Measurements from ENCODE around the gene DLGAP3. TPM values are rescaled to one million over a fixed set of nuclear protein-coding genes. Genes with fewer than 3 reads are reported as not detected.

DLGAP3 gene
- polyA plus RNA-seq, 1 donor, result 1.9 TPM

GRCh38 chr1:34867415-34867814 lies 62.0 kb downstream of the DLGAP3 start:
- no peak for DNase-seq

- no peak for DNase-seq
Observed at GRCh38 chr1:34866762-34867109, 62.7 kb downstream of the DLGAP3 start.

GRCh38 chr1:34865981-34866761 lies 63.3 kb downstream of the DLGAP3 start:
- DNase-seq, result peak; percentile 74

DNA sequence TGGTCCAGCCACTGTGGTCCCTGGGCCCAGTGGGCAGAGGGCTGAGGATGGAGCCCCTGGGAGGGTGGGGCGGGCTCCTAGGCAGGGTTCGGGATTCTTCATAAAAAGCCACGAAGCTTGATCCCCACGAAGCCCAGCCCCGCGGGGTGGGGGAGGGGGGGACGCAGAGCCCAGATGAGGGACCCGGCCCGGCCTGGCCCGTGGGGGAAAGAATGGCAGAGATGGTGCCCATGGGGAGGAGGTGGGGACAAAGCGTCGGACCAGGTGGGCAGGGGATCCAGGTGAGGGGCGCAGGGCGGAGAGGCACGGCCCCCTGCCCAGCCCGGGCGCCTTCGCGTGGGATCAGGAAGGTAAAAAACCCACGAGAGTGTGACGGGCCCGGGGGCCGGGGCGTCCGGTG lies 63.9 kb downstream of the DLGAP3 start:
- no peak for DNase-seq

GRCh38 chr1:34864759-34865158 lies 64.7 kb downstream of the DLGAP3 start:
- DNase-seq, result no peak

DNA sequence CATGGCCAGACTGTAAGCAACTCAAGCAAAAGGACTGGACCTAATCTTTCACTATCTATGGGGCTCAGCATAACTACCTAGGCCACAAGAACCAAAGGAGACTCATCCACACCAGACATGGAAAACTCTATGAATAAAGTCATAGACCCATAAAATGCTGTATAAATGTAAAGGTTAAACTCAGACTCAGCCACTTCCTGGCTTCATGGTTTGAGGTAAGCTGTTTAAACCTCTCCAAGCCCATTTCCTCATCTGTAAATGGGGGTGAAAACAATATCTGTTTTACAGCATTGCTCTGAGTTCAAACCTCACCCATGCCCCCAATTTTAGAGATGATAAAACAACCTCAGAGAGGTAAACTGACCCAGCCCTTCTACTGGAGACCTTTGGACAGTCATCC lies 65.9 kb downstream of the DLGAP3 start:
- no peak for DNase-seq

DNA sequence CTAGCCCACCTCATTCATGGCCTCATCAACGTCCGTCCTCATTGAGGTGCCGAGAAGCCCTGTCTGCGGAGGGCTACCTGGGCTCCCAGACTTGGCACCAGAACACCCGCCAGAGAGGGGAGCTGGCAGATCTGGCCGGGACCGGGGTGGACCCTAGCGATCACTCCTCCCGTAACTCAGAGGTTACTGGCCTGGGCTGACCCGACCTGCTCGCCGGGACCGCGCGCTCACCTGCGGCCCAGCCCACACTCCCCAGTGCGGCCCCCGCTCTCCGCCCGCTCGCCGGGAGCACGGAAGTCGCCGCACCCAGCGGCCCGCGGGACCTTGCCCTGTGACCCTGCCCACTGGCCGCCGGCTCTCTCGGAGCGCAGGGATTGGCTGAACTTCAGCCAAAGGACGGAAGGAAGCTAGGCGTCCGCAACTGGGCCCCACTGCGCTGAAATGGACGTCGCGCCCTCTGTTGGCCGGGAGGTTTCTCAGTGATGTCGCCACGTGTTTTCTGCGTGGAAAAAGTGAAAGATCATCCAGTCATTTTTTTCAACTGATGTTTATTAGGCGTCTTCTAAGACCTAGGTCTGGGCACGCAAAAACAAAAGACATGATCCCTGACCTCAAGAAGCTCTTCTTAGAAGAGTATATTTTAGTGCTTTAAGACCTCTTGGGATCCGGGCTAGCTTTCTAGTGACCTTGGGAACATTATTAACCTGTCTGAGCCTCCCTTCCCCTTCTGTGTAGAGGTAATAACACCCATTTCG lies 69.8 kb downstream of the DLGAP3 start, which contains the start of gene SMIM12:
SMIM12 (minus strand) TSS at position 304 of the 755 bp plus-strand sequence. CDS start 3,772 bp downstream, outside the sequence.
- peak; percentile 87 for DNase-seq

DNA sequence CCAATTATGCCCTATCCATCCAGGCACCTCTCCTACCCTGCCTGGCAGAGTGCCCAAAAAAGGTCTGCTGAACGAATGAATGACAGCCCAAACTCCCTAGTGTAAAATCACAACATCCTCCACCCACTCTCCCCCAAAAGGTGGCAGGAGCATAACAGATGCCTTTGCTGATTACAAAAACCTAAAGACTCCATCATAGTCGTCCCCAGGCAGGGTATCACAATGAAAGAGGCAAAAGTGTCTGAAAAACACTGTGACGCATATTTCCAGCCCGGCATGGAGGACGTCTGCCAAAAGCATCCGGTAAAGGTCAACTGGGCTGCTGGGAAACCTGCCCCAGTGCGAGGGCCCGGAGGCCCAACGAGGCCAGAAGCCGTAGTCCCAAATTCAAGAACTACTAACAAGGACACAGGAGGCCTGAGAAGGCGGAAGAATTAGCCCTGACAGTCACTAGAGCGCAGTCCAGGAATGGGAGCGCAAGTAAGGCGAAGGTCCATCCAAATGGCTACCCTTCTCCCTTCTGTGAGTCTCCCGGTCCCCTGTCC lies 70.5 kb downstream of the DLGAP3 start:
- DNase-seq, result no peak

DNA sequence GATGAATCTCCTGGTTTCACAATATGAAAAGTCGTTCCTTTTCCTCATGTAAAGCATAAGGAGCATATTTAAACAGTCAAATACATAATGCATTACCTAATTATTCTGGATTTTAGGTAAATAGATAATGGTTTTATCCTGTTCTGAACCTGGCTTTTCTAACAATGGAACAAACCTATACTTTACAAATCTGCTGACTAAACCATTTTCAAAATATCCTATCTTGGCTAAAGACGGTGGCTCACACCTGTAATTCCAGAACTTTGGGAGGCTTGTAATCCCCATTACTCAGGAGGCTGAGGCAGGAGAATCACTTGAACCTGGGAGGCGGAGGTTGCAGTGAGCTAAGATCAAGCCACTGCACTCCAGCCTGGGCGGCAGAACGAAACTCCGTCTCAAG lies 72.8 kb downstream of the DLGAP3 start:
- no peak for DNase-seq

- peak; percentile 87 for DNase-seq
Observed at GRCh38 chr1:34852677-34853217, 76.7 kb downstream of the DLGAP3 start.

DNA sequence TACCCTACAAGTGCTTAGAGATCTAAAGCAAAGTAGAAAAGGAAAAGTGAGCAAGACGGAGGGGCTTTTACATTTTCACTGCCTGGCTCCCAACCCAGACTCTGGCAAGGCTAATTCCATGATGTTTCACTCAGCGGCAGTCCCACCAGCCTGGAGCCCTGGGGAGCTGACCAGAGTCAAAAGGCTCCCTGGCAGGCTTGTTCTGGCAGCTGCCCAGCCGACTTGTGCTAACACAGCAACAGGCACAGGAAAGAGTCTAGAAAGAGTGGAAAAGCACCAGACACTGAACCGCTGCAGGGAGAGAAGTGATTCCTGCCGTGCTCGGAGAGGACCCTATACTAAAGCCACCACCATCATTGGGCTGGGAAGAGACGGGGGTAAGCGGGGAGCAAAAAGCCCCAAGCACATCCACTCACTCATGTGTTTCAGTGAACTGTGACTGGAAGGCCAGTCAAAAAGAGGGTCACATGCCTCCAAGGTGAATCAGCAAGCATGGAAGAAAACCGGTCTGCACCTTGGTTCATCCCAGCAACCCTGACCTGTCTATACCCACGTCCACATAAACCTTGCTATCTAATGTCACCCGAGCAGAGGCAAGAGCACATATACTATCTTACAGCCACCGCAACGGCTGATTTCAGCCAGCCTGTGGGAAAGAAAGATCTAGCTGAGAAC lies 77.9 kb downstream of the DLGAP3 start:
- DNase-seq, result no peak

GRCh38 chr1:34850382-34850781 lies 79.1 kb downstream of the DLGAP3 start:
- DNase-seq, result no peak

- DNase-seq, result no peak
Observed at GRCh38 chr1:34847094-34847493, 82.4 kb downstream of the DLGAP3 start.

GRCh38 chr1:34846265-34846664 lies 83.2 kb downstream of the DLGAP3 start:
- DNase-seq, result no peak

DNA sequence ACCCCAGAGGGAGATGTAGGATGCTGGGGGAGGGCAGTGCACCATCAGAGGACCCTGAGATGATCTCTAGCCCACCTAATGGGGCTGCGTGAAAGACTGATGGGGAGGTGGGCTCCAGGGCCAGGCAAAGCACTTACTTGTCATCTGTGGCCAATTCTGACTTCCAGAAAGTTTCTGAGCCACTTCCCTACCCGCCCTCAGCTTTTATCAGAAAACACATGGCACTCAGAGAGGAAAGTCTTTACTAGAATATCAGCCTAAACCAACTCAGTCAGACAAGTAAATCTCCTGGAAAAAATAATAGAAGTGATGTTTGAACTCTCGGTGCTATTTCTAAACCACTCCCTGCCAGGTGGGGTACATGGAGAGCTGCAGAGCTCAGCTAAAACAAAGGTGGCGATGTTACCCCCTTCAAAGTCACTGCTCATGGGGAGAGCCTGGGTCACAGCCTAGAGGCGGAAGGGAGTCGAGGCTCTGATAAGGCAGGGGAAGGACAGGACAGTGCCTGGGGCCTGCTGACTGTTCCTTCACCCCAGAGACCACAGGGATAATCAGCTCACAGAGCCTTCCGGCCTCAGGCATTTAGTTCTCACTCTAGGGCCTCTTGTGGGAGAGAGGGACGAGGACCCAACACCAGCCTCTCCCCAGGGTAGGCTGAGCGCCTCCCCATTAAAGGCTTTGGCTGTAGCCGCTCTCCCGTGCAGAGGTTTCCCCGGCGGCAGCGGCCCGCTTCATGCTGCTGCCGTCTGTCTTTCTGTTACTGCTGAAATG lies 84.1 kb downstream of the DLGAP3 start:
- no peak for DNase-seq

DNA sequence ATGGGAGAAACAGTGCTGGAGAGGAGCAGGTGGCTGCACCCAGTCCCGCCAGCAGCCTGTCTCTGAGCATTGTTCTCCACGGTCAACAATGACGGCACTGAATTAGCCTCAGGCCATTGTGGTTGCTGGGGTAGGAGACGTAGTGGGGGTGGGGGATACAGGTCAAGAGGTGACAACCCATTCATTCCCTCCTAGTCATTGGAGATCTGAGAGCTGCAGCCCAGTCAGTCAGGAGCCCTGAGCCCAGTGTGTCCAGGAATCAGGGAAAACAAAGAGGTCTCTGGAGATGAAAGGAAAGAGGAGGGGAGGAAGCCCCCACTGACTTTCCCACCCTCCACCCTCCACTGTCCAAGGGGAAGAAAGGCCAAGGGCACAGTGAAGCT lies 85.2 kb downstream of the DLGAP3 start:
- DNase-seq, result no peak

DNA sequence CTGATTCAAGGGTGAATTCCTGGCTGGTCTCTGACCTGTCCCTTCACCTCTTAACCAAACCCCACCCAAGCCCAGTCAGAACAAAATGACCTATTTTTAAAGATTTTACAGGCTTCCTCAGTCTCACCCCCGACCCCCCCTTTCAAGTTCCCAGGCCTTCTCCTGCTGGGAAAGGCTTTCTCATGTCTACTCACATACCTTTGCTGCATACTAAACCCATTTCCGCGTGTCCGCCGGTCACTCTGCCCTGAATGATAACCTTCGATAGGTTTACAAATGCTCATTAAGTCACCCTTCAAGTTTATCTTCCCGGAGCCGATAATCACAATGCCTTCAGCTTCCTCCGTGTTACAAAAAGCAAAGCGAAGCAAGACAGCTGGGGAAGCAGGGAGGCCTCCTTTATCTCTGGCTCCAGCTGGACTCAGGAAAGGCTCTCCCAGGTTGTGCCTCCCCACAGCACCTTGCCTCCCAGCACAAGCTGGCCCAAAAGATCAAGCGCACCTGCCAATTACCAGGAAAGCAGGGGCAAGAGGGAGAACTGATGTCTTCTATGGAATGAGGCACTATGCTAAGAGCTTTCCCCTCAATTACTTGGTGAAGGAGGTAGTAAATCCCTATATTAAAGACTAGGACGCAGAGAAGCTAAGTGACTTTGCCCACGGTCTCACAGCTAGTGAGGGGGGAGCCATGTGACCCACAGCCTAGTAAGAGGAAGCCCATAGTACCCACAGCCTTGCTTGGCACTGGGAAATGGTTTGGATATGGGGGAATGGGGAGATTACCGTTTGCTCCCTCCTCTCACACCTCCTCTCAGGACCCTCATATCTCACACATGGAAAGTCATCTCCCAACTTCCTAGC lies 85.8 kb downstream of the DLGAP3 start:
- DNase-seq, result no peak

DNA sequence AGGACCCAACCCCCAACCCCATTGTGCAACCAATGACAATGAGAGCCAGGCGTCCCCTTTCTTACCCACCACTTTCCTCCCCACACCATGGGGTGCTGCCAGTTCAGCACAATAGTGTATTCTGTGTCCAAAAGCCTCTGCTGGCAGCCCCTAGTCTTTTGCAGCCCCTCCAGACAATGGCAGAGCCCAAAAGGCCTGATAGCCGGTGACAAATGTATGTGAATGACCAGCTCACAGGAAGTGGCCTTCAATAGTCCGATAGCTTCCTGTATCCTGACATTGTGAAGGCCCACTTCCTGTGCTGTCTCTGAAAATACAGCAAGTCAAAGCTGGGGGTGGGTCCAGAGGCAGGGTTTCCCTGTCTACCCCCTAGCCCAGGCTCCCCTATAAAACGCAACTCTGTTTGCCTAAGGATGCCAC lies 86.5 kb downstream of the DLGAP3 start:
- DNase-seq, result no peak

- no peak for DNase-seq
Observed at GRCh38 chr1:34842073-34842472, 87.4 kb downstream of the DLGAP3 start.

DNA sequence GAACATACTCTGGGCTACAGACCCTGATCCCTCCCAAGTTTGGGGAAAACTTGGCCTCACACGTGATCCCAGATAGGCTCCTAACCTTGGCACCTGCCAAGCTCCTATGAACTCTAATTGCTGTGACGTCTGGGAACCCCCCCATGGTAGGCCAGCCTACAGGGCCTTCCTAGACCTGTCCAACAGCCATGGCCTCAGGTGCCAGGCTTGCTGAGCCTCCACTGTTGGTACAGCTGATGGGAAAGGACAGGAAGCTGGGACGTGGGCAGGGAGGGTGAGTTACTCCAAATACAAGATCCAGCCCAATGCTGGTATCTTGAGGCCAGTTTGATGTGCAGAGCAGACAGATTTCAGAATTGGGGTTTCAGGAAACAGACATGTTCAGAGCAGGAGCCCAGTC lies 89.0 kb downstream of the DLGAP3 start:
- DNase-seq, result no peak

All from left kidney (tissue), 2 donors.